IMR-90 (cell line): ENCODE measurements around the gene GPR39. TPM values are rescaled to one million over a fixed set of nuclear protein-coding genes. Genes with fewer than 3 reads are reported as not detected.

Experiments used
- ATAC-seq: fragments of 200-7000 bp; cut with Tn5 transposase; 2 replicates; pipeline ENCODE4 v1.9.1; 2020; ENCODE audit warnings: low read depth, mild to moderate bottlenecking, moderate library complexity
- BruUV-seq: library from RNA; stranded (reverse); fragments of 400-500 nt; replicated peaks from 2 replicates; lab custom pipeline; 2021; lab: Mats Ljungman, UMichigan
- CTCF ChIA-PET: fragments of 300-600 bp; formaldehyde crosslinking; extraction: SDS; loops from one replicate; lab custom pipeline; 2021; ENCODE audit warnings: antibody characterized with exemption; lab: Yijun Ruan, JAX
- POLR2A ChIA-PET: fragments of 300-600 bp; sonication (Branson Sonifier 250); formaldehyde crosslinking; loops from one replicate; lab custom pipeline; 2022; ENCODE audit warnings: antibody characterized with exemption; ENCODE audit not compliant: unreplicated experiment; lab: Charles Lee
- DNase-seq: peaks from one replicate; pipeline ENCODE4 v3.0.0; 2013
- H2AFZ ChIP-seq: replicated peaks from 2 replicates; pipeline ENCODE3; 2013; ENCODE audit warnings: low read length, mild to moderate bottlenecking; ENCODE audit not compliant: poor library complexity
- H2AK5ac ChIP-seq: 2 replicates; pipeline ENCODE4 v1.6.1; 2013; ENCODE audit warnings: low read depth, low read length, inconsistent platforms
- H2AK9ac ChIP-seq: replicated peaks from 2 replicates; pipeline ENCODE3; 2013; ENCODE audit warnings: mild to moderate bottlenecking, low read depth, low read length, moderate library complexity; ENCODE audit not compliant: poor library complexity
- H2BK120ac ChIP-seq: 2 replicates; pipeline ENCODE4 v1.6.1; 2013; ENCODE audit warnings: low read depth, low read length, inconsistent platforms
- H2BK15ac ChIP-seq: 3 replicates; pipeline ENCODE4 v1.6.1; 2013; ENCODE audit warnings: low read depth, low read length, inconsistent platforms
- H2BK20ac ChIP-seq: 2 replicates; pipeline ENCODE4 v1.6.1; 2013; ENCODE audit warnings: low read depth, mild to moderate bottlenecking, inconsistent platforms, low read length, moderate library complexity
- H2BK5ac ChIP-seq: 2 replicates; pipeline ENCODE4 v1.6.1; 2013; ENCODE audit warnings: mild to moderate bottlenecking, low read depth, low read length, inconsistent platforms; ENCODE audit not compliant: poor library complexity, severe bottlenecking
- H3K14ac ChIP-seq: replicated peaks from 2 replicates; pipeline ENCODE4 v1.6.1; 2013; ENCODE audit warnings: low read depth, low read length, inconsistent platforms
- H3K18ac ChIP-seq: 2 replicates; pipeline ENCODE4 v1.6.1; 2013; ENCODE audit warnings: low read depth, low read length, control low read depth
- H3K23ac ChIP-seq: 2 replicates; pipeline ENCODE4 v1.6.1; 2013; ENCODE audit warnings: low read depth, low read length, inconsistent platforms
- H3K27ac ChIP-seq: 2 replicates; pipeline ENCODE4 v1.5.1; 2013; ENCODE audit warnings: mild to moderate bottlenecking, control low read depth, low read length; ENCODE audit not compliant: insufficient read depth
- H3K27me3 ChIP-seq: 2 replicates; pipeline ENCODE4 v1.6.1; 2013; ENCODE audit warnings: low read length; ENCODE audit not compliant: control insufficient read depth, insufficient read depth
- H3K36me3 ChIP-seq: 2 replicates; pipeline ENCODE4 v1.6.1; 2013; ENCODE audit warnings: low read length, mixed read lengths; ENCODE audit not compliant: control insufficient read depth, insufficient read depth
- H3K4ac ChIP-seq: 2 replicates; pipeline ENCODE4 v1.6.1; 2013; ENCODE audit warnings: low read depth, low read length, inconsistent platforms
- H3K4me1 ChIP-seq: 2 replicates; pipeline ENCODE4 v1.6.1; 2013; ENCODE audit warnings: low read length, mixed read lengths; ENCODE audit not compliant: control insufficient read depth, insufficient read depth
- H3K4me2 ChIP-seq: 2 replicates; pipeline ENCODE4 v1.6.1; 2013; ENCODE audit warnings: low read depth, mild to moderate bottlenecking, control low read depth, low read length, moderate library complexity
- H3K4me3 ChIP-seq: 2 replicates; pipeline ENCODE4 v1.5.1; 2013; ENCODE audit warnings: low read depth, mild to moderate bottlenecking, control low read depth, low read length, moderate library complexity; ENCODE audit not compliant: insufficient read depth
- H3K56ac ChIP-seq: 2 replicates; pipeline ENCODE4 v1.6.1; 2013; ENCODE audit warnings: low read length, inconsistent platforms; ENCODE audit not compliant: insufficient read depth; ENCODE audit errors: extremely low read depth
- H3K79me1 ChIP-seq, 2 experiments: 2 replicates each; pipeline ENCODE4 v1.6.1; 2013; ENCODE audit warnings: low read length in 2 of 2, inconsistent platforms in 1 of 2, low read depth in 1 of 2
- H3K9ac ChIP-seq: 2 replicates; pipeline ENCODE4 v1.6.1; 2013; ENCODE audit warnings: low read depth, low read length, control low read depth
- H3K9me1 ChIP-seq: 2 replicates; pipeline ENCODE4 v1.6.1; 2013; ENCODE audit warnings: low read length, inconsistent platforms; ENCODE audit not compliant: insufficient read depth
- H3K9me3 ChIP-seq: 2 replicates; pipeline ENCODE4 v1.6.1; 2013; ENCODE audit warnings: low read length; ENCODE audit not compliant: control insufficient read depth, insufficient read depth
- H4K20me1 ChIP-seq: 2 replicates; pipeline ENCODE4 v1.6.1; 2013; ENCODE audit warnings: low read length, inconsistent platforms; ENCODE audit not compliant: insufficient read depth
- H4K5ac ChIP-seq: 2 replicates; pipeline ENCODE4 v1.6.1; 2013; ENCODE audit warnings: mild to moderate bottlenecking, low read depth, low read length, control low read depth
- H4K8ac ChIP-seq, 2 experiments: 2 replicates each; pipeline ENCODE4 v1.6.1; 2013; ENCODE audit warnings: low read depth in 2 of 2, low read length in 2 of 2, control low read depth in 1 of 2, inconsistent platforms in 1 of 2
- H4K91ac ChIP-seq: 2 replicates; pipeline ENCODE4 v1.6.1; 2013; ENCODE audit warnings: low read depth, low read length, inconsistent platforms; ENCODE audit not compliant: insufficient read depth
- BHLHE40 ChIP-seq: fragments of 150-350 bp; IDR thresholded peaks from 2 replicates; pipeline ENCODE4 v1.6.1; 2016; ENCODE audit warnings: mild to moderate bottlenecking, low read depth, low read length
- CEBPB ChIP-seq: IDR thresholded peaks from 2 replicates; pipeline ENCODE4 v1.6.1; 2012; ENCODE audit warnings: low read depth, low read length, improper control_type of control experiment
- CHD1 ChIP-seq: IDR thresholded peaks from 2 replicates; pipeline ENCODE4 v1.6.1; 2012; ENCODE audit warnings: low read depth, low read length, improper control_type of control experiment
- FOS ChIP-seq: fragments of 150-350 bp; IDR thresholded peaks from 2 replicates; pipeline ENCODE4 v1.6.1; 2016; ENCODE audit warnings: low read depth, low read length
- MAFK ChIP-seq: IDR thresholded peaks from 2 replicates; pipeline ENCODE4 v1.6.1; 2012; ENCODE audit warnings: low read depth, low read length, improper control_type of control experiment
- MAZ ChIP-seq: IDR thresholded peaks from 2 replicates; pipeline ENCODE4 v1.6.1; 2012; ENCODE audit warnings: low read depth, mild to moderate bottlenecking, low read length, improper control_type of control experiment, moderate library complexity, borderline replicate concordance
- NFE2L2 ChIP-seq: fragments of 150-350 bp; IDR thresholded peaks from 2 replicates; pipeline ENCODE4 v1.6.1; 2016; ENCODE audit warnings: low read depth, mild to moderate bottlenecking, low read length
- POLR2A ChIP-seq: IDR thresholded peaks from 2 replicates; pipeline ENCODE4 v1.6.1; 2012; ENCODE audit warnings: mild to moderate bottlenecking, low read depth, low read length
- RAD21 ChIP-seq: IDR thresholded peaks from 2 replicates; pipeline ENCODE4 v1.6.1; 2012; ENCODE audit warnings: low read length, improper control_type of control experiment
- RCOR1 ChIP-seq: IDR thresholded peaks from 2 replicates; pipeline ENCODE4 v1.6.1; 2012; ENCODE audit warnings: mild to moderate bottlenecking, low read length, improper control_type of control experiment; ENCODE audit not compliant: insufficient replicate concordance
- RFX5 ChIP-seq: IDR thresholded peaks from 2 replicates; pipeline ENCODE4 v1.8.0; 2012; ENCODE audit warnings: low read depth, mild to moderate bottlenecking, low read length, moderate library complexity
- SMC3 ChIP-seq: fragments of 150-350 bp; IDR thresholded peaks from 2 replicates; pipeline ENCODE4 v1.6.1; 2016; ENCODE audit warnings: low read depth, mild to moderate bottlenecking, antibody characterized with exemption, low read length, moderate library complexity
- WGBS, 2 experiments: methylation state at CpG; one replicate each; pipeline versions ENCODE4 v1.1.5 to v1.1.7; 2013; ENCODE audit warnings: missing lambda C conversion rate in 2 of 2; ENCODE audit not compliant: insufficient read length in 1 of 2; ENCODE audit errors: extremely low coverage in 2 of 2; 5-methylcytosine and 5-hydroxymethylcytosine counted together
- dilution Hi-C: fragments of 300-500 bp; cut with HindIII; formaldehyde crosslinking; loops from one replicate; pipeline ENCODE4 v1.14.3; 2018; ENCODE audit warnings: low sequenced_read_pairs; ENCODE audit not compliant: unreplicated experiment
- in situ Hi-C: fragments of 300-500 bp; cut with MboI; formaldehyde crosslinking; loops from 3 replicates; pipeline ENCODE4 v1.14.3; 2019; ENCODE audit warnings: low sequenced_read_pairs, inconsistent platforms, mixed read lengths
- intact Hi-C: fragments of 100-400 bp; cut with micrococcal nuclease; formaldehyde crosslinking; loops from 2 replicates; pipeline ENCODE4 v1.10.0; 2022
- polyA plus RNA-seq, 3 experiments: library from polyadenylated mRNA; depleted of rRNA; stranded (reverse); fragments of >200 nt; gene quantifications; 2 replicates each; pipeline ENCODE4 v1.2.3, GENCODE V29; 2012; ENCODE audit warnings: low replicate concordance in 1 of 3
- total RNA-seq: library from RNA; depleted of rRNA; stranded (reverse); fragments of >200 nt; gene quantifications from 2 replicates; pipeline ENCODE4 v1.2.3, GENCODE V29; 2012
- TF ChIP-seq, protein P1 (sequence below): conservative IDR thresholded peaks from 2 replicates; pipeline ENCODE4 v1.5.1; 2012; ENCODE audit warnings: mild to moderate bottlenecking, low read depth, low read length, improper control_type of control experiment
- TF ChIP-seq, protein P2 (sequence below): fragments of 150-350 bp; IDR thresholded peaks from 2 replicates; pipeline ENCODE4 v1.6.1; 2017; ENCODE audit warnings: mild to moderate bottlenecking, antibody characterized with exemption, low read length, low read depth

The GPR39 gene
- total and polyA plus RNA-seq, 2 of the 4 experiments (the other 2 are of a cell fraction): 4.4 to 9.0 TPM

DNA sequence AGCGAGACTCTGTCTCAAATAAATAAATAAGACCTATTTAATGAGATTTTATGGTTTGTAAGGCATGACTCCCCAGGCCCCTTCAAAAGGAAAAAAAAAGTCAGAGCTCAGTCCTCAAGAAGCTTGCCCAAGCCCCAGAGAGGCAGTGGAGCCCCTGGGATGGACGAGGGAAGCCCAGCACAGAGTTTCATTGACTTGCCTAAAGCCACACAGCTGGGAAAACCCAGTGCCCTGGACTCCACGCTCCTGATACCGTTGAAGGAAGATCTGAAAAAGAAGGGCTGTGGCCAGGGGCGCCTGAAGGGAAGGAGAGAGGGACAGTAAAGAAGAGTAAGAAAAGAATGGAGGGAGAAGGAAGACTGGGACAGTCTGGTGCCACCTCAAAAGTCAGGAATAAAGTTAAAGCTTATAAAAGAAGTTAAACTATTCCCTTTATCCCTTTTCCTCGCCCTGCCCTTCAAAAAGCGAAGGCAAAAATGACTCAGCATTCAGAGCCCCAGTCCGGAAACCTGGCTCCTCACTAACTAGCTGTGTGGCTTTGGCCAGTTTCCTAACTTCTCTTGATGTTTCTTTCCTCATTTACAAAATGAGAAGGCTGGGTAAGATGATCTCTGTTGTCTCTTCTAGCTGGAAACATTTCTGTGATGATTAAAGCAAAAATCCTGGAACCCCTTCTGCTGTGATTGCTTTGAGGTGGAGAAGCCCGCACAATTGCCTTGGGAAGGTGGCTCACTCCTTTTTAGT is 206.7 kb downstream of the GPR39 start:
- no peaks in the 10 kb centered on the region for H3K9me3 ChIP-seq
- 0 out of 2 replicates have a peak overlapping the region, but pooled peaks have one; percentile 4 for H3K4me2 ChIP-seq
- peak overlapping the region; percentile 60 for H4K5ac ChIP-seq
- no peak overlapping the region for H3K4me3 ChIP-seq
- WGBS, 2 experiments: no CpG with 5 or more reads among the region's 9 CpGs
- in situ Hi-C loops: no loop called here
- POLR2A ChIA-PET: no interaction called here
- peak overlapping the region; percentile 87 for H3K4ac ChIP-seq
- H2BK5ac ChIP-seq: peak overlapping the region; percentile 61
- CTCF ChIA-PET: interaction anchor here (1.7 kb wide), 1 partner anchor 28 kb away, joined by 4 read pairs; no protein-coding TSS in a partner anchor
- H2AK5ac ChIP-seq: peak overlapping the region; percentile 54
- peak overlapping the region; percentile 61; the same call in 1 of the 2 replicates for H3K56ac ChIP-seq
- peak overlapping the region; percentile 70 for H2AFZ ChIP-seq
- H4K8ac ChIP-seq: peak overlapping the region; percentile 82 to 85; a peak in 3 of 4 replicates
- H3K36me3 ChIP-seq: no peaks in the 10 kb centered on the region
- peak overlapping the region; percentile 75 for H2AK9ac ChIP-seq
- intact Hi-C loops: no loop called here
- H4K20me1 ChIP-seq: no peaks in the 10 kb centered on the region
- peak overlapping the region; percentile 88 for H4K91ac ChIP-seq
- peak overlapping the region; percentile 88 for H2BK20ac ChIP-seq
- peak overlapping the region; percentile 75 for H3K14ac ChIP-seq
- no TSS peak for BruUV-seq
- peak overlapping the region; percentile 98; the same call in 2 of the 3 replicates for H2BK15ac ChIP-seq
- peaks cover 8% of the 10 kb centered on the region; the same call in 1 of the 2 replicates for H3K4me1 ChIP-seq
- peaks cover 10% of the 10 kb centered on the region for H3K9me1 ChIP-seq
- peak overlapping the region; percentile 93 for H2BK120ac ChIP-seq
- peak overlapping the region; percentile 15; the same call in 1 of the 2 replicates for H3K9ac ChIP-seq
- peak overlapping the region; percentile 78 for H3K18ac ChIP-seq
- 0 out of 4 replicates have a peak, but pooled peaks cover 0 to 5% of the 10 kb centered on the region in 2 experiments for H3K79me1 ChIP-seq
- H3K23ac ChIP-seq: peak overlapping the region; percentile 72; the same call in 1 of the 2 replicates
- ATAC-seq (peak; percentile 68), DNase-seq (peak; percentile 79)
- peak overlapping the region; percentile 75 for H3K27ac ChIP-seq
- dilution Hi-C loops: no loop called here
- H3K27me3 ChIP-seq: no peaks in the 10 kb centered on the region
- TF ChIP-seq RFX5 (no peak), FOS (no peak), SMC3 (no peak), MAZ (no peak), POLR2A (no peak), BHLHE40 (no peak), RAD21 (no peak), RCOR1 (no peak), CEBPB (no peak), MAFK (peak; percentile 49; the same call in 1 of the 2 replicates), CHD1 (no peak), NFE2L2 (peak; percentile 92)
- TF ChIP-seq, protein P1, sequence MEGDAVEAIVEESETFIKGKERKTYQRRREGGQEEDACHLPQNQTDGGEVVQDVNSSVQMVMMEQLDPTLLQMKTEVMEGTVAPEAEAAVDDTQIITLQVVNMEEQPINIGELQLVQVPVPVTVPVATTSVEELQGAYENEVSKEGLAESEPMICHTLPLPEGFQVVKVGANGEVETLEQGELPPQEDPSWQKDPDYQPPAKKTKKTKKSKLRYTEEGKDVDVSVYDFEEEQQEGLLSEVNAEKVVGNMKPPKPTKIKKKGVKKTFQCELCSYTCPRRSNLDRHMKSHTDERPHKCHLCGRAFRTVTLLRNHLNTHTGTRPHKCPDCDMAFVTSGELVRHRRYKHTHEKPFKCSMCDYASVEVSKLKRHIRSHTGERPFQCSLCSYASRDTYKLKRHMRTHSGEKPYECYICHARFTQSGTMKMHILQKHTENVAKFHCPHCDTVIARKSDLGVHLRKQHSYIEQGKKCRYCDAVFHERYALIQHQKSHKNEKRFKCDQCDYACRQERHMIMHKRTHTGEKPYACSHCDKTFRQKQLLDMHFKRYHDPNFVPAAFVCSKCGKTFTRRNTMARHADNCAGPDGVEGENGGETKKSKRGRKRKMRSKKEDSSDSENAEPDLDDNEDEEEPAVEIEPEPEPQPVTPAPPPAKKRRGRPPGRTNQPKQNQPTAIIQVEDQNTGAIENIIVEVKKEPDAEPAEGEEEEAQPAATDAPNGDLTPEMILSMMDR: no peak
- TF ChIP-seq, protein P2, sequence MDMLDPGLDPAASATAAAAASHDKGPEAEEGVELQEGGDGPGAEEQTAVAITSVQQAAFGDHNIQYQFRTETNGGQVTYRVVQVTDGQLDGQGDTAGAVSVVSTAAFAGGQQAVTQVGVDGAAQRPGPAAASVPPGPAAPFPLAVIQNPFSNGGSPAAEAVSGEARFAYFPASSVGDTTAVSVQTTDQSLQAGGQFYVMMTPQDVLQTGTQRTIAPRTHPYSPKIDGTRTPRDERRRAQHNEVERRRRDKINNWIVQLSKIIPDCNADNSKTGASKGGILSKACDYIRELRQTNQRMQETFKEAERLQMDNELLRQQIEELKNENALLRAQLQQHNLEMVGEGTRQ: no peak
